PC-9 (cell line): ENCODE measurements around the gene RUNX1.

Source experiments
- EZH2 ChIP-seq: fragments of 200-600 bp; sonication (generic); IDR thresholded peaks from 2 replicates; pipeline ENCODE4 v1.8.0; 2017; ENCODE audit warnings: antibody characterized with exemption, low read depth
- TF ChIP-seq, protein P1 (sequence below): fragments of 200-600 bp; sonication (generic); conservative IDR thresholded peaks from 2 replicates; pipeline ENCODE4 v1.6.1; 2017; ENCODE audit warnings: mixed run types, antibody characterized with exemption, mild to moderate bottlenecking, moderate library complexity

- TF ChIP-seq, protein P1, sequence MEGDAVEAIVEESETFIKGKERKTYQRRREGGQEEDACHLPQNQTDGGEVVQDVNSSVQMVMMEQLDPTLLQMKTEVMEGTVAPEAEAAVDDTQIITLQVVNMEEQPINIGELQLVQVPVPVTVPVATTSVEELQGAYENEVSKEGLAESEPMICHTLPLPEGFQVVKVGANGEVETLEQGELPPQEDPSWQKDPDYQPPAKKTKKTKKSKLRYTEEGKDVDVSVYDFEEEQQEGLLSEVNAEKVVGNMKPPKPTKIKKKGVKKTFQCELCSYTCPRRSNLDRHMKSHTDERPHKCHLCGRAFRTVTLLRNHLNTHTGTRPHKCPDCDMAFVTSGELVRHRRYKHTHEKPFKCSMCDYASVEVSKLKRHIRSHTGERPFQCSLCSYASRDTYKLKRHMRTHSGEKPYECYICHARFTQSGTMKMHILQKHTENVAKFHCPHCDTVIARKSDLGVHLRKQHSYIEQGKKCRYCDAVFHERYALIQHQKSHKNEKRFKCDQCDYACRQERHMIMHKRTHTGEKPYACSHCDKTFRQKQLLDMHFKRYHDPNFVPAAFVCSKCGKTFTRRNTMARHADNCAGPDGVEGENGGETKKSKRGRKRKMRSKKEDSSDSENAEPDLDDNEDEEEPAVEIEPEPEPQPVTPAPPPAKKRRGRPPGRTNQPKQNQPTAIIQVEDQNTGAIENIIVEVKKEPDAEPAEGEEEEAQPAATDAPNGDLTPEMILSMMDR, result no peak
- TF ChIP-seq EZH2, result no peak
Observed at GRCh38 chr21:34795548-34796180, 253.4 kb downstream of the RUNX1 start.
